Fibroblast of mammary gland (primary cell): ENCODE results near the gene TM9SF1.

Experiments
- DNase-seq: peaks from one replicate; pipeline ENCODE4 v3.0.0-alpha.2; 2010; ENCODE audit warnings: low read depth
- H3K4me3 ChIP-seq: 2 replicates; pipeline ENCODE4 v1.5.1; 2011; ENCODE audit warnings: low read depth, mild to moderate bottlenecking, low read length, moderate library complexity; ENCODE audit not compliant: control insufficient read depth
- TF ChIP-seq, protein P1 (sequence below): conservative IDR thresholded peaks from 2 replicates; pipeline ENCODE4 v1.5.1; 2011; ENCODE audit warnings: low read depth, low read length, inconsistent platforms; ENCODE audit not compliant: control insufficient read depth, insufficient read depth

The TM9SF1 gene

DNA sequence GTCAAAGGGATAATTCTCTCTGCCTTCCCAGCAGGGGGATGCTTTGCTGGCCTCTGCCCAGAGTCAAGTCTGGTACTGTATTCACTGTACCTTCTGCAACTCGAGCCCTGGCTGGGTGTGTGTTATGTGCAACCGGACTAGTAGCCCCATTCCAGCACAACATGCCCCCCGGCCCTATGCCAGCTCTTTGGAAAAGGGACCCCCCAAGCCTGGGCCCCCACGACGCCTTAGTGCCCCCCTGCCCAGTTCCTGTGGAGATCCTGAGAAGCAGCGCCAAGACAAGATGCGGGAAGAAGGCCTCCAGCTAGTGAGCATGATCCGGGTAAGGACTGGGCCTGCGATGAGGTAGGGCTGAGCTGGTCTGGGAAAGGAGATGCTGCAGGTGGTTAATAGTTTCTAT lies 44.7 kb downstream of the TM9SF1 start:
- DNase-seq = no peak
- TF ChIP-seq, protein P1, sequence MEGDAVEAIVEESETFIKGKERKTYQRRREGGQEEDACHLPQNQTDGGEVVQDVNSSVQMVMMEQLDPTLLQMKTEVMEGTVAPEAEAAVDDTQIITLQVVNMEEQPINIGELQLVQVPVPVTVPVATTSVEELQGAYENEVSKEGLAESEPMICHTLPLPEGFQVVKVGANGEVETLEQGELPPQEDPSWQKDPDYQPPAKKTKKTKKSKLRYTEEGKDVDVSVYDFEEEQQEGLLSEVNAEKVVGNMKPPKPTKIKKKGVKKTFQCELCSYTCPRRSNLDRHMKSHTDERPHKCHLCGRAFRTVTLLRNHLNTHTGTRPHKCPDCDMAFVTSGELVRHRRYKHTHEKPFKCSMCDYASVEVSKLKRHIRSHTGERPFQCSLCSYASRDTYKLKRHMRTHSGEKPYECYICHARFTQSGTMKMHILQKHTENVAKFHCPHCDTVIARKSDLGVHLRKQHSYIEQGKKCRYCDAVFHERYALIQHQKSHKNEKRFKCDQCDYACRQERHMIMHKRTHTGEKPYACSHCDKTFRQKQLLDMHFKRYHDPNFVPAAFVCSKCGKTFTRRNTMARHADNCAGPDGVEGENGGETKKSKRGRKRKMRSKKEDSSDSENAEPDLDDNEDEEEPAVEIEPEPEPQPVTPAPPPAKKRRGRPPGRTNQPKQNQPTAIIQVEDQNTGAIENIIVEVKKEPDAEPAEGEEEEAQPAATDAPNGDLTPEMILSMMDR = no peak

DNA sequence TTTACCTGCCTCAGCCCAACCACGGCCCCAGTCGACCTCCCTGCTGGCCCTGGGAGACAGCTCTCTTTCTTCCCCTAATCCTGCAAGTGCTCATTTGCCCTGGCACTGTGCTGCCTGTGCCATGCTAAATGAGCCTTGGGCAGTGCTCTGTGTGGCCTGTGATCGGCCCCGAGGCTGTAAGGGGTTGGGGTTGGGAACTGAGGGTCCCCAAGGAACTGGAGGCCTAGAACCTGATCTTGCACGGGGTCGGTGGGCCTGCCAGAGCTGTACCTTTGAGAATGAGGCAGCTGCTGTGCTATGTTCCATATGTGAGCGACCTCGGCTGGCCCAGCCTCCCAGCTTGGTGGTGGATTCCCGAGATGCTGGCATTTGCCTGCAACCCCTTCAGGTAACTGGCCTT lies 45.2 kb downstream of the TM9SF1 start:
- no peak for DNase-seq
- H3K4me3 ChIP-seq = no peak overlapping the region
- TF ChIP-seq, protein P1 = no peak

More for the DNA sequence above, 44.7 kb downstream of the TM9SF1 start:
- no peak overlapping the region for H3K4me3 ChIP-seq

DNA sequence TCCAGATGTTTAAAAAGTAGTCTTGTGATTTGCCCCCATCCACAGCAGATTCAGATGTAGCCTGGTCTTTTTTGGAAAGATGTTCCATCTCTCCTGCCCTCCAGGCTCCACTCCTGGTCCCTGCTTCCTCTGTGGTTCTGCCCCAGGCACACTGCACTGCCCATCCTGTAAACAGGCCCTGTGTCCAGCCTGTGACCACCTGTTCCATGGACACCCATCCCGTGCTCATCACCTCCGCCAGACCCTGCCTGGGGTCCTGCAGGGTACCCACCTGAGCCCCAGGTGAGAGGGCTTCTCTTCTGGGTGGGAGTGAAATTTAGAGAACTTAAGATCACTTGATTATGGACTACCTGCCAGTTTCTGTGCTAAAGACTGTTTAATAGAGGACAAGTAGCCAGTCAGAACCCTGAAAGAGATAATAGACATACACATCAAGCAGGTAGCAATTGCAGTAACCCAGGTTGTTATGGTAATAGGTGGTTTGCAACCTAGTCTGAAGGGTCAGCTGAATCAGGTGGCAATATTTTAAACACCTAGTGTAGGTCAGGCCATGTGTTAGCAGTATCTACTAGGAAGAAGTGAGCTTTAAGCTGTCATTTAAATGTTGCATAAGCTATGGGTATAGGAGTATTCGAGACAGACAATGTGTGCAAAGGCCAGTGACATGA lies 45.8 kb downstream of the TM9SF1 start:
- TF ChIP-seq, protein P1 = no peak
- no peak for DNase-seq
- no peak overlapping the region for H3K4me3 ChIP-seq

DNA sequence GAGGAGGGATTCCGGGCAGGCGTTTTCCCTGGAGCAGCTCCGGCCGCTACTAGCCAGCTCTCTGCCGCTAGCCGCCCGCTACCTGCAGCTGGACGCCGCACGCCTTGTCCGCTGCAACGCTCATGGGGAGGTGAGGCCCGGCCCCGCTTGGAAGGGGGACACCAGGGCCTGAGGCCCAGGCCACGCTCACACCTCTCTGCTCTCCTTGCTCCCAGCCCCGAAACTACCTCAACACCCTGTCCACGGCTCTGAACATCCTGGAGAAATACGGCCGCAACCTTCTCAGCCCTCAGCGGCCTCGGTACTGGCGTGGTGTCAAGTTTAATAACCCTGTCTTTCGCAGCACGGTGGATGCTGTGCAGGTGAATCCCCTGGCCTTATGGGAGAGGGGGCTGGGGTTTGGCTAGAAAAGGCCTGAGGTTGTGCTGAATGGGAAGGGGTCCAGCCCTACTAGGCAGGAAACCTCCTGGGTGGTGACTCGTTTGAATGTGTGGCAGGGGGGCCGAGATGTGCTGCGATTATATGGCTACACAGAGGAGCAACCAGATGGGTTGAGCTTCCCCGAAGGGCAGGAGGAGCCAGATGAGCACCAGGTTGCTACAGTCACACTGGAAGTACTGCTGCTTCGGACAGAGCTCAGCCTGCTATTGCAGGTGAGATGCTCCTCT lies 47.3 kb downstream of the TM9SF1 start:
- no peak for DNase-seq
- TF ChIP-seq, protein P1 = no peak
- H3K4me3 ChIP-seq = peak overlapping the region; percentile 73

DNA sequence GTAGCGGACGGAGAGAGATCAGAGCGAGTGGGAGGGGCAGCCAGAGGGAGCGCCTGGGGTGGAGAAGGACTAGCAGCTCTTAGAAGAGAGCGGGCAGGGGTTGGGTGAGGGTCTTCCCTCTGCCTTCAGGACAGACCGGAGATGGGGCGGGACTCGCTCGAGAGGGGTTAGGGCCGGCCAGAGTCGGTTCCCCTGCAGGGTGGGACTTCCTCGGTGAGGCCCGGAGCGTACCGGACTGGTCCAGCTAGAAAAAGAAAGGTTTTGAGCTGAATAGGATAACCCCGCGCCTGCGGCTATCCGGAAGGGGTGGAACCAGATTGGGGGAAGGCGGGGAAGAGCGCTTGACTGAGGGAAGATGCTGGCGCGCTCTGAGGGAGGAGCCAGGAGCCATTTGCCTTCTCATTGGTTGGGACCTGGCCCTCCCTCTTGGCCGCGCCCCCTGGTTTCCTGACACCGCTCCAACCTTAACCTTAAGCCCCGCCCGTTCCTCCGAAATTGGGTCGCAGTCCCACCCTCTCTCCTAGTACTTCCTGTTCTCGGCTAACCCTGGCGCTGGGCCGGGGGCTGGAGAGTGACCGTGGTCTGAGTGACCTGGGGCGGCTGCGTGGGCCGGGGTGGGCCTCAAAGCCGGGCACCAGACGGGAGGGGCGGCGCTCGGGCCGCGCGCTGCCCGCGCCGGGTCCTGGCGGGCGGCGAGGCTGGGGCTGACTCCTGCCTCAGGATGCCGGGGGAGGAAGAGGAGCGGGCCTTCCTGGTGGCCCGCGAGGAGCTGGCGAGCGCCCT lies 48.1 kb downstream of the TM9SF1 start, which contains the start of gene RNF31:
RNF31 (plus strand) TSS at position 521 of the 783 bp plus-strand sequence; CDS start at position 722, 201 bp downstream.
- H3K4me3 ChIP-seq = peak within 1 kb of the TSS; percentile 73
- peak; percentile 98 for DNase-seq
- TF ChIP-seq, protein P1 = no peak

DNA sequence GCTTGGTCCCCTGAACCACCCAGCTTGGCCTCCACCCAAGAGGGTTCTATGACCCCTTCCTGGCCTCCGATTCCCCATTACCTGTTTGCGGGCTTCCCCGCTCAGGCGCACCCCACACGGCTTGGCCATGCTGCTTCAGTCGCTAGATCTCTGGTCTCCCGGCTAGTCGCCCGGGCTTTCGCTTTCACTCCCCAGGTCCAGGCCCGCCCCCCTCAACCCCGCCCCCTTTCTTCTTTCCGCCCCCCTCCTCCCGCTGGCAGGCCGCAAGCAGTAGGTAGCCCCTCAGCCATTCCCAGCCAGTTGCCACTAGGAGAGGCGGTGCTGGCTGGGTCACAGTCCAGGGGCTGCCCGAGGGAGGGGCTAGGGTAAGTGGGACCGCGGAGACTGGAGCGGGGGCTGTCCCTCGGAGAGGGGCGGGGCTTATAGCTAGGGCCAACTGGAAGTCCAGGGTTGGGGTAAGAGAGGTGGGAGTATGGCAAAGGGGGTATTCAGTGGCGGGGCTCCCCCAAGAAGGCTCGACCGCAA lies 48.7 kb downstream of the TM9SF1 start, which contains the start of gene PSME2:
PSME2 (minus strand) TSS at position 158 of the 525 bp plus-strand sequence; CDS start at position 129, 29 bp downstream.
- TF ChIP-seq, protein P1 = no peak
- peak within 1 kb of the TSS; percentile 73 for H3K4me3 ChIP-seq
- DNase-seq = peak; percentile 93
